Peyer's patch (tissue), 4 donors: ENCODE results near the gene TCF12. TPM values are rescaled to one million over a fixed set of nuclear protein-coding genes. Genes with fewer than 3 reads are reported as not detected.

Experiments
- DNase-seq, 3 donors: peaks; one replicate each; pipeline ENCODE4 v3.0.0-alpha.2; 2017 to 2019
- H3K27ac ChIP-seq, 4 donors: fragments of 200-600 bp; sonication (generic); one replicate each; pipeline ENCODE4 v1.5.1; 2016 to 2019
- H3K27me3 ChIP-seq, 2 donors: fragments of 200-600 bp; sonication (generic); one replicate each; pipeline ENCODE4 v1.5.1; 2019
- H3K36me3 ChIP-seq, 3 donors: fragments of 200-600 bp; sonication (generic); one replicate each; pipeline ENCODE4 v1.5.1; 2016 to 2019
- H3K4me1 ChIP-seq, 4 donors: fragments of 200-600 bp; sonication (generic); one replicate each; pipeline ENCODE4 v1.5.1; 2016 to 2019
- H3K4me3 ChIP-seq, 4 donors: fragments of 200-600 bp; sonication (generic); 1 replicate in 3 of 4; 2 replicates in 1 of 4; pipeline ENCODE4 v1.5.1; 2016 to 2019; ENCODE audit warnings: mild to moderate bottlenecking in 1 of 4
- H3K9me3 ChIP-seq, 4 donors: fragments of 200-600 bp; sonication (generic); one replicate each; pipeline ENCODE4 v1.5.1; 2016 to 2019; ENCODE audit warnings: mild to moderate bottlenecking in 1 of 4
- POLR2A ChIP-seq, 2 donors: fragments of 450-650 bp; IDR thresholded peaks; one replicate each; pipeline ENCODE4 v1.5.1; 2017; ENCODE audit warnings: antibody characterized with exemption in 2 of 2, mild to moderate bottlenecking in 2 of 2, moderate library complexity in 2 of 2
- total RNA-seq, 4 donors: library from RNA; depleted of rRNA; stranded (reverse); fragments of >200 nt; gene quantifications; one replicate each; pipeline ENCODE4 v1.1.0, GENCODE V29; 2016
- TF ChIP-seq, protein P1 (sequence below), 6 experiments: fragments of 450-650 bp in 4 of 6; fragments of 200-600 bp in 2 of 6; sonication (generic) in 1 of 6; IDR thresholded peaks; one replicate each; pipeline ENCODE4 v1.5.1; 2017 to 2019; ENCODE audit warnings: antibody characterized with exemption in 6 of 6, mild to moderate bottlenecking in 3 of 6, moderate library complexity in 1 of 6

The TCF12 gene
- total RNA-seq, 4 donors from 2014 or later = 98.4 to 815 (median 215) TPM

DNA sequence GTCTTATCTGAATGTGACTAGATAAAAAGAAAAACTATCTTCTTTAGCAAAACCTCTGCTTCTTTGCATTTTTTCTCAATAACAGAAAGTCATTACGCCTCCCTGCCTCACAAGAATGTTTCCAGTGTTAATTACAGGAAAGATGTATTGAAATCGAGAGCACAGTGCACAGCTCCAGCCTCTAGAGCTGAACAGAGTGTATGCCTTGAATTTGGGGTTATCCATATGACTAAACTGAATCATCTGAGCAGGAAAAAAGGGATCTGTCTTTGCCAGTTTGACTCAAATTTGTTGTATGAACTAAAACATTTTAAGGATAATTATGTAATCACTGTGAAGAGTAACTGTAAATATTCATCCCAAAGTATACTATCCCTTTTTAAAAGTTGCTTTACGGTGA is 308.7 kb downstream of the TCF12 start:
- no peak for DNase-seq
- H3K27ac ChIP-seq = no peak overlapping the region
- peaks cover 0 to 3% (median 0%) of the 10 kb centered on the region in 3 donors for H3K36me3 ChIP-seq
- H3K4me1 ChIP-seq = no peaks in the 10 kb centered on the region
- H3K9me3 ChIP-seq = no peaks in the 10 kb centered on the region
- H3K27me3 ChIP-seq = no peaks in the 10 kb centered on the region
- no peak overlapping the region for H3K4me3 ChIP-seq
- TF ChIP-seq, protein P1, sequence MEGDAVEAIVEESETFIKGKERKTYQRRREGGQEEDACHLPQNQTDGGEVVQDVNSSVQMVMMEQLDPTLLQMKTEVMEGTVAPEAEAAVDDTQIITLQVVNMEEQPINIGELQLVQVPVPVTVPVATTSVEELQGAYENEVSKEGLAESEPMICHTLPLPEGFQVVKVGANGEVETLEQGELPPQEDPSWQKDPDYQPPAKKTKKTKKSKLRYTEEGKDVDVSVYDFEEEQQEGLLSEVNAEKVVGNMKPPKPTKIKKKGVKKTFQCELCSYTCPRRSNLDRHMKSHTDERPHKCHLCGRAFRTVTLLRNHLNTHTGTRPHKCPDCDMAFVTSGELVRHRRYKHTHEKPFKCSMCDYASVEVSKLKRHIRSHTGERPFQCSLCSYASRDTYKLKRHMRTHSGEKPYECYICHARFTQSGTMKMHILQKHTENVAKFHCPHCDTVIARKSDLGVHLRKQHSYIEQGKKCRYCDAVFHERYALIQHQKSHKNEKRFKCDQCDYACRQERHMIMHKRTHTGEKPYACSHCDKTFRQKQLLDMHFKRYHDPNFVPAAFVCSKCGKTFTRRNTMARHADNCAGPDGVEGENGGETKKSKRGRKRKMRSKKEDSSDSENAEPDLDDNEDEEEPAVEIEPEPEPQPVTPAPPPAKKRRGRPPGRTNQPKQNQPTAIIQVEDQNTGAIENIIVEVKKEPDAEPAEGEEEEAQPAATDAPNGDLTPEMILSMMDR (IDR thresholded peaks at IDR 0.05) = no peak
- TF ChIP-seq POLR2A (IDR thresholded peaks at IDR 0.05) = no peak

DNA sequence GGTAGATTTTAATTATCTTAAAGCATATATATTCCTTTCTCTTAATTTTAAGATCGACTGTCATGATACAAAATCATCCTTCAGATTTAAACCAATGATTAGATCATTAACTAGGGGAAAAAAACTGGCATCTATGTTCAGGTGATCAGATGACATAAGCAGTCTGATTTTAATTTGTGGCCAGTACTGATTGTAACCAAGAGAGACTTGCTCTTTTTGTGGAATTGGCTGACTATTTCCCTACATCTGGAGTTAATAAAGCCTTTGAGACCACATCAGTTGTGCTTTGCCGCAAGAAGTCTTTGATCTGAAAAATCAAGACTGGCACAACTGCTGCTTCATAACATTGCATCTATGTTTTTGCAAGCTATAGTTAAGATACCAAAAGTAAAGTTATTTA is 309.5 kb downstream of the TCF12 start:
- no peak overlapping the region for H3K4me3 ChIP-seq
- H3K27me3 ChIP-seq = no peaks in the 10 kb centered on the region
- H3K36me3 ChIP-seq = peaks cover 0 to 8% (median 0%) of the 10 kb centered on the region in 3 donors
- H3K27ac ChIP-seq = no peak overlapping the region
- no peaks in the 10 kb centered on the region for H3K4me1 ChIP-seq
- TF ChIP-seq, protein P1 (IDR thresholded peaks at IDR 0.05) = no peak
- no peak for TF ChIP-seq POLR2A (IDR thresholded peaks at IDR 0.05)
- no peak for DNase-seq
- no peaks in the 10 kb centered on the region for H3K9me3 ChIP-seq

DNA sequence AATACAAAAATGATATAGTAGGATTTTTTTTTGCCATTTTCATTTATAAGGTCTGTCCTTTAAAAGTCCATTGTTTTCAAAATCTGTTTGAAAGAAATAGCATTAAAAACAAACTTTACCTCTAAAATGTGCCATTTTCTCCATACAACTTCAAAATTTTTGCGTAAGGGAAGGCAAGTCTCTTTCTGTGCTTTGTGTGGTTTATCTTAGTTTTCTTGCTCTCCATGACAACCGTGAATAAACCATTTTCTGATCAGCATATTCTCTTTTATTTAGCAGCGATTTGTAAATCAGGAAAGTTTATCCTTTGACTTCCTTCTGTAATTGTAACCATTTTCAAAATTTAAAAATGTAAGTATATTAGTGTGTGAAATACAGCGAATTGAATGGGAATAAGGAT is 310.0 kb downstream of the TCF12 start:
- no peaks in the 10 kb centered on the region for H3K27me3 ChIP-seq
- no peak for DNase-seq
- TF ChIP-seq, protein P1 (IDR thresholded peaks at IDR 0.05) = no peak
- TF ChIP-seq POLR2A (IDR thresholded peaks at IDR 0.05) = no peak
- no peak overlapping the region for H3K4me3 ChIP-seq
- H3K27ac ChIP-seq = no peak overlapping the region
- H3K36me3 ChIP-seq = peaks cover 0 to 13% (median 0%) of the 10 kb centered on the region in 3 donors
- no peaks in the 10 kb centered on the region for H3K9me3 ChIP-seq
- no peaks in the 10 kb centered on the region for H3K4me1 ChIP-seq

DNA sequence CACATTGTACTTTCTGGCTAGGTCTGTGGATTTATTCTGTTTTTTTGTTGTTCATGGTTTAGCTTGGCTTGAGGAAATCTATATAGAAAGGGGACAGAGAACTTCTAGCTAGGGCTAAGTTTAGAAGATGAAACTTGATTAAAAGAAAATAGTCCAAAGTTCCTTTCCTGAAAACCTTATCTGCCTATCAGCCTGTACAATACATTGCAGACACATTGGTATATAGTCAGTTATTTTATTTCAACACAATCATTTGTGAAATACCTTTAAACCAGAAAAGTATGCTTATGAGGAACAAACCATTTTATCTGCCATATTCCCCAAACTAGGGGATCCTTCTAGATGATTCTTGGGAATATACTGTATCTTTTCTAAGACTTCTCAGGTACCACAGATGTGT is 310.6 kb downstream of the TCF12 start:
- no peak for TF ChIP-seq POLR2A (IDR thresholded peaks at IDR 0.05)
- TF ChIP-seq, protein P1 (IDR thresholded peaks at IDR 0.05) = no peak
- Histone ChIP-seq H3K4me3 (no peak overlapping the region), H3K36me3 (peaks cover 0 to 19% (median 3%) of the 10 kb centered on the region in 3 donors), H3K4me1 (no peaks in the 10 kb centered on the region), H3K27me3 (no peaks in the 10 kb centered on the region), H3K9me3 (no peaks in the 10 kb centered on the region), H3K27ac (no peak overlapping the region)
- no peak for DNase-seq

DNA sequence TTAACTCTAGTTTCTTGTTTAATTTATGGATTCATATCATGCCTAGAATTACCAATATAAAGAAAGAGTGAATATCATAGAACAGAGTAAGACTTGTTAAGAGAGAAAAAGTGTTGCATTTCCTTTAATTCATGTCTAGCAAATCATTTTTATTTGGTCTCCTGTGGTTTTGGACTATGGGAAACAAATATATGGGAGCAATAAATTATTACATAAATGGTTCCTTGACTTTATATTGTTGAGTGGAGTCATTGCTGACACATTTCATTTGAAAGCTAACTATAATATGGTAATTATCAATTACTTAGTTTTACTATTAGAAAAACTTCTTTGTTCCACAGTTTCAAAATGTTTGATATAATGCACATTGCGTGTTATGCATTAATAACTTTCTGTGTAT is 313.1 kb downstream of the TCF12 start:
- no peaks in the 10 kb centered on the region for H3K9me3 ChIP-seq
- H3K4me1 ChIP-seq = no peaks in the 10 kb centered on the region
- TF ChIP-seq POLR2A (IDR thresholded peaks at IDR 0.05) = no peak
- TF ChIP-seq, protein P1 (IDR thresholded peaks at IDR 0.05) = no peak

DNA sequence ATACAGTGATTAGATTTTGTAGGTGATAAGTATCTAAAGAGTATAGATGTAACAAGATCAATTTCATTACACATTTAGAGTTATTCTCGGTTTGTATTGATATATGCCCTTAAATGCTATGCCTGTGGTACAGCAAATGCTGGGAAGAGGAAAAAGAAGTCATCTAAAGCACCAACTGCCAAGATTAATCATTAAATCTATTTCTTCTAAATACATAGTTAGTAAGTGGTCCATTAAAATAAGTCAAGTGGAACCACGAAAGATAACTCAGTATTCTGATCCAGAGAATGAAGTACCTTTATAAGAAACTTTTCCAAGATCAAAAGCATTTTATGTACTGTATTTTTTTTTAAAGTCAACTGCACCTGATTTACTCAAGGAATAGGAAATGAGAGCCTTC is 315.7 kb downstream of the TCF12 start:
- no peak for TF ChIP-seq POLR2A (IDR thresholded peaks at IDR 0.05)
- DNase-seq = no peak

More for the DNA sequence above, 313.1 kb downstream of the TCF12 start:
- no peak for DNase-seq
- H3K27ac ChIP-seq = no peak overlapping the region
- no peaks in the 10 kb centered on the region for H3K27me3 ChIP-seq
- no peak overlapping the region for H3K4me3 ChIP-seq
- H3K36me3 ChIP-seq = peaks cover 0 to 33% (median 9%) of the 10 kb centered on the region in 3 donors

More for the DNA sequence above, 315.7 kb downstream of the TCF12 start:
- peaks cover 0 to 33% (median 9%) of the 10 kb centered on the region in 3 donors for H3K36me3 ChIP-seq
- H3K27ac ChIP-seq = no peak overlapping the region
- H3K9me3 ChIP-seq = no peaks in the 10 kb centered on the region
- H3K4me1 ChIP-seq = no peaks in the 10 kb centered on the region
- no peaks in the 10 kb centered on the region for H3K27me3 ChIP-seq
- H3K4me3 ChIP-seq = no peak overlapping the region
